Medulla oblongata (tissue), 1 donor: ENCODE data around the gene NDRG4.

Source experiments
- DNase-seq: peaks from one replicate; pipeline ENCODE4 v3.0.0-alpha.2; 2015; ENCODE audit errors: extremely low spot score

Gene NDRG4

GRCh38 chr16:58543685-58544084, 43.7 kb downstream of the NDRG4 start:
- DNase-seq = no peak

- no peak for DNase-seq
These were observed 48.4 kb downstream of the NDRG4 start for GRCh38 chr16:58548378-58548777.

GRCh38 chr16:58551496-58551895, 51.6 kb downstream of the NDRG4 start:
- no peak for DNase-seq

GRCh38 chr16:58556678-58557077, 56.7 kb downstream of the NDRG4 start:
- no peak for DNase-seq
